ENCODE data around the gene FAM184B. TPM values are rescaled to one million over a fixed set of nuclear protein-coding genes. Genes with fewer than 3 reads are reported as not detected.

FAM184B gene
- total and polyA plus RNA-seq, 2 of the 4 experiments (the other 2 are of a cell fraction) = 0.07 to 0.18 TPM

GRCh38 chr4:17587094-17587822, 194.2 kb downstream of the FAM184B start:
- H3K23ac ChIP-seq (ENCODE audit: low read depth, low read length) = no peak overlapping the region
- H3K4me2 ChIP-seq (ENCODE audit: low read depth, low read length) = no peak overlapping the region
- H3K4ac ChIP-seq (ENCODE audit: low read depth, low read length) = no peak overlapping the region
- H3K14ac ChIP-seq (replicated peaks; ENCODE audit: low read depth, low read length) = no peak overlapping the region
- H2AFZ ChIP-seq (replicated peaks; ENCODE audit: low read length, poor library complexity) = no peak overlapping the region
- no peaks in the 10 kb centered on the region; a peak in 1 of 4 replicates for H3K79me1 ChIP-seq (ENCODE audit: low read depth in 1 of 2, low read length in 2 of 2)
- H3K27me3 ChIP-seq (ENCODE audit: control insufficient read depth, insufficient read depth, low read length) = no peaks in the 10 kb centered on the region
- CTCF ChIA-PET = no interaction called here
- H3K9ac ChIP-seq (ENCODE audit: low read depth, low read length) = no peak overlapping the region
- POLR2A ChIA-PET (ENCODE audit: unreplicated experiment) = no interaction called here
- no peak overlapping the region for H4K5ac ChIP-seq (ENCODE audit: low read depth, low read length)
- no peaks in the 10 kb centered on the region for H3K9me3 ChIP-seq (ENCODE audit: control insufficient read depth, insufficient read depth, low read length)
- no peak overlapping the region for H3K4me3 ChIP-seq (ENCODE audit: insufficient read depth, low read depth, low read length)
- intact Hi-C loops (cut with micrococcal nuclease) = no loop called here
- no peak overlapping the region for H2AK9ac ChIP-seq (replicated peaks; ENCODE audit: low read depth, low read length, poor library complexity)
- peaks cover 33% of the 10 kb centered on the region for H3K36me3 ChIP-seq (ENCODE audit: control insufficient read depth, insufficient read depth, low read length)
- in situ Hi-C loops (cut with MboI; ENCODE audit: low sequenced_read_pairs) = loop anchor here (25.0 kb wide), 2 partner anchors 225 to 425 kb away; partner anchors contain the start of genes DCAF16, LCORL and NCAPG
- H4K8ac ChIP-seq (ENCODE audit: low read depth in 2 of 2, low read length in 2 of 2) = no peak overlapping the region
- 91% methylated on average over 4 of the region's 9 CpGs; no CpG with 5 or more reads in 1 of the 2 experiments for WGBS, 2 experiments (ENCODE audit: extremely low coverage in 2 of 2, insufficient read length in 1 of 2)
- no TSS peak for BruUV-seq (replicated peaks)
- H3K4me1 ChIP-seq (ENCODE audit: control insufficient read depth, insufficient read depth, low read length) = no peaks in the 10 kb centered on the region
- no peaks in the 10 kb centered on the region for H4K20me1 ChIP-seq (ENCODE audit: insufficient read depth, low read length)
- no peak overlapping the region for H2BK120ac ChIP-seq (ENCODE audit: low read depth, low read length)
- no peaks in the 10 kb centered on the region; the same call in 1 of the 2 replicates for H3K9me1 ChIP-seq (ENCODE audit: insufficient read depth, low read length)
- no peak overlapping the region for H4K91ac ChIP-seq (ENCODE audit: insufficient read depth, low read depth, low read length)
- H2BK20ac ChIP-seq (ENCODE audit: low read depth, low read length) = no peak overlapping the region; the same call in 1 of the 2 replicates
- H2BK5ac ChIP-seq (ENCODE audit: low read depth, low read length, poor library complexity, severe bottlenecking) = no peak overlapping the region
- ATAC-seq (ENCODE audit: low read depth) (no peak), DNase-seq (no peak)
- H3K56ac ChIP-seq (ENCODE audit: extremely low read depth, insufficient read depth, low read length) = no peak overlapping the region
- H2AK5ac ChIP-seq (ENCODE audit: low read depth, low read length) = no peak overlapping the region
- H3K27ac ChIP-seq (ENCODE audit: insufficient read depth, low read length) = no peak overlapping the region
- dilution Hi-C loops (cut with HindIII; ENCODE audit: low sequenced_read_pairs, unreplicated experiment) = no loop called here
- H2BK15ac ChIP-seq (ENCODE audit: low read depth, low read length) = no peak overlapping the region
- no peak overlapping the region for H3K18ac ChIP-seq (ENCODE audit: low read depth, low read length)
- no peak for TF ChIP-seq BHLHE40 (IDR thresholded peaks at IDR 0.05; ENCODE audit: low read depth, low read length)
- no peak for TF ChIP-seq POLR2A (IDR thresholded peaks at IDR 0.05; ENCODE audit: low read depth, low read length)
- TF ChIP-seq, protein P1, sequence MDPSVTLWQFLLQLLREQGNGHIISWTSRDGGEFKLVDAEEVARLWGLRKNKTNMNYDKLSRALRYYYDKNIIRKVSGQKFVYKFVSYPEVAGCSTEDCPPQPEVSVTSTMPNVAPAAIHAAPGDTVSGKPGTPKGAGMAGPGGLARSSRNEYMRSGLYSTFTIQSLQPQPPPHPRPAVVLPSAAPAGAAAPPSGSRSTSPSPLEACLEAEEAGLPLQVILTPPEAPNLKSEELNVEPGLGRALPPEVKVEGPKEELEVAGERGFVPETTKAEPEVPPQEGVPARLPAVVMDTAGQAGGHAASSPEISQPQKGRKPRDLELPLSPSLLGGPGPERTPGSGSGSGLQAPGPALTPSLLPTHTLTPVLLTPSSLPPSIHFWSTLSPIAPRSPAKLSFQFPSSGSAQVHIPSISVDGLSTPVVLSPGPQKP (IDR thresholded peaks at IDR 0.05; ENCODE audit: borderline replicate concordance, low read depth, low read length) = no peak
- no peak for TF ChIP-seq CHD1 (IDR thresholded peaks at IDR 0.05; ENCODE audit: low read depth, low read length)
- no peak for TF ChIP-seq NFE2L2 (IDR thresholded peaks at IDR 0.05; ENCODE audit: low read depth, low read length)
- no peak for TF ChIP-seq MXI1 (IDR thresholded peaks at IDR 0.05; ENCODE audit: borderline replicate concordance, low read depth, low read length)
- TF ChIP-seq RCOR1 (IDR thresholded peaks at IDR 0.05; ENCODE audit: insufficient replicate concordance, low read length) = no peak
